H1 (cell line): ENCODE data around the gene GGT6. TPM values are rescaled to one million over a fixed set of nuclear protein-coding genes. Genes with fewer than 3 reads are reported as not detected.

Experiments used
- CTCF ChIA-PET: fragments of 300-600 bp; sonication (Branson Sonifier 250); formaldehyde crosslinking; loops from one replicate; lab custom pipeline; 2021; ENCODE audit not compliant: partially characterized antibody; lab: Charles Lee
- POLR2A ChIA-PET: fragments of 300-600 bp; sonication (Branson Sonifier 250); formaldehyde crosslinking; loops from one replicate; lab custom pipeline; 2021; ENCODE audit warnings: inconsistent platforms; ENCODE audit not compliant: partially characterized antibody; lab: Charles Lee
- DNase-seq, 2 experiments: peaks; one replicate each; pipeline versions ENCODE4 v3.0.0 to v3.0.0-alpha.2; 2010 to 2022; ENCODE audit warnings: low spot score in 2 of 2, low read depth in 1 of 2, mixed read lengths in 1 of 2
- FAIRE-seq: peaks from 2 replicates; lab custom pipeline; 2011; peaks lifted over from hg19 to GRCh38; lab: Jason Lieb, UNC
- H2AFZ ChIP-seq: 2 replicates; pipeline ENCODE4 v1.8.1; 2012; ENCODE audit warnings: low read length, inconsistent platforms
- H2AK5ac ChIP-seq: 2 replicates; pipeline ENCODE4 v1.6.1; 2013; ENCODE audit warnings: low read depth, low read length
- H2BK120ac ChIP-seq: replicated peaks from 2 replicates; pipeline ENCODE3; 2013; ENCODE audit warnings: low read depth, low read length, inconsistent platforms
- H2BK12ac ChIP-seq: 2 replicates; pipeline ENCODE4 v1.6.1; 2013; ENCODE audit warnings: low read depth, low read length
- H2BK15ac ChIP-seq: 2 replicates; pipeline ENCODE4 v1.6.1; 2013; ENCODE audit warnings: low read length
- H2BK20ac ChIP-seq: 2 replicates; pipeline ENCODE4 v1.6.1; 2013; ENCODE audit warnings: low read length
- H2BK5ac ChIP-seq: 2 replicates; pipeline ENCODE4 v1.6.1; 2013; ENCODE audit warnings: low read depth, low read length
- H3K14ac ChIP-seq: 2 replicates; pipeline ENCODE4 v1.6.1; 2013; ENCODE audit warnings: inconsistent platforms; ENCODE audit not compliant: insufficient read length
- H3K18ac ChIP-seq: 2 replicates; pipeline ENCODE4 v1.6.1; 2013; ENCODE audit warnings: low read length; ENCODE audit errors: extremely low read depth
- H3K23ac ChIP-seq: 2 replicates; pipeline ENCODE4 v1.6.1; 2013; ENCODE audit warnings: inconsistent platforms; ENCODE audit not compliant: insufficient read length
- H3K23me2 ChIP-seq: 2 replicates; pipeline ENCODE4 v1.6.1; 2013; ENCODE audit warnings: low read depth, low read length
- H3K27ac ChIP-seq: 2 replicates; pipeline ENCODE4 v1.6.1; 2011; ENCODE audit warnings: low read depth, low read length, inconsistent platforms
- H3K27me3 ChIP-seq, 4 experiments: replicated peaks in 1 of 4; 1 replicate in 1 of 4; 2 replicates in 3 of 4; pipeline versions ENCODE4 v1.6.1 to v1.8.1; 2011 to 2013; ENCODE audit warnings: low read length in 3 of 4, mild to moderate bottlenecking in 3 of 4, inconsistent platforms in 2 of 4, mixed read lengths in 2 of 4, moderate library complexity in 1 of 4; ENCODE audit not compliant: control insufficient read depth in 3 of 4, insufficient read depth in 3 of 4; ENCODE audit errors: extremely low read depth in 1 of 4
- H3K36me3 ChIP-seq, 4 experiments: 2 replicates each; pipeline versions ENCODE4 v1.6.1 to v1.8.1; 2011 to 2013; ENCODE audit warnings: mild to moderate bottlenecking in 4 of 4, low read length in 3 of 4, moderate library complexity in 2 of 4, control low read depth in 1 of 4, inconsistent platforms in 1 of 4; ENCODE audit not compliant: insufficient read depth in 4 of 4, control insufficient read depth in 2 of 4
- H3K4ac ChIP-seq: replicated peaks from 2 replicates; pipeline ENCODE3; 2013; ENCODE audit warnings: low read length, low read depth, mixed read lengths, inconsistent platforms; ENCODE audit not compliant: insufficient read length
- H3K4me1 ChIP-seq, 4 experiments: replicated peaks in 1 of 4; 1 replicate in 1 of 4; 2 replicates in 3 of 4; pipeline versions ENCODE4 v1.6.1 to v1.8.1; 2011 to 2013; ENCODE audit warnings: low read length in 3 of 4, inconsistent platforms in 2 of 4, mixed read lengths in 1 of 4; ENCODE audit not compliant: insufficient read depth in 4 of 4, control insufficient read depth in 3 of 4
- H3K4me2 ChIP-seq, 2 experiments: 2 replicates each; pipeline versions ENCODE4 v1.6.1 to v1.8.1; 2011 to 2013; ENCODE audit warnings: low read depth in 2 of 2, low read length in 2 of 2, control low read depth in 1 of 2, inconsistent platforms in 1 of 2, mild to moderate bottlenecking in 1 of 2; ENCODE audit not compliant: insufficient read depth in 1 of 2
- H3K4me3 ChIP-seq, 4 experiments: fragments of 200-600, 300-600 bp in 1 of 4; sonication (generic), shearing (Covaris generic), sonication (Bioruptor Twin) in 1 of 4; 2 replicates each; pipeline versions ENCODE4 v1.5.1 to v1.8.1; 2011 to 2016; ENCODE audit warnings: low read length in 4 of 4, low read depth in 3 of 4, control low read depth in 2 of 4, inconsistent platforms in 2 of 4, mild to moderate bottlenecking in 2 of 4, mixed read lengths in 1 of 4, moderate library complexity in 1 of 4; ENCODE audit not compliant: insufficient read depth in 2 of 4; ENCODE audit errors: extremely low read depth in 1 of 4
- H3K56ac ChIP-seq: replicated peaks from 2 replicates; pipeline ENCODE3; 2013; ENCODE audit warnings: low read depth, mild to moderate bottlenecking, mixed read lengths, low read length, inconsistent platforms; ENCODE audit not compliant: insufficient read length
- H3K79me1 ChIP-seq: 2 replicates; pipeline ENCODE4 v1.6.1; 2013; ENCODE audit warnings: low read depth, low read length, control low read depth
- H3K79me2 ChIP-seq, 2 experiments: 2 replicates each; pipeline versions ENCODE4 v1.6.1 to v1.8.1; 2012 to 2013; ENCODE audit warnings: low read length in 2 of 2, mild to moderate bottlenecking in 2 of 2, inconsistent platforms in 1 of 2; ENCODE audit not compliant: insufficient read depth in 2 of 2, control insufficient read depth in 1 of 2
- H3K9ac ChIP-seq, 4 experiments: replicated peaks in 1 of 4; 1 replicate in 1 of 4; 2 replicates in 3 of 4; pipeline versions ENCODE4 v1.6.1 to v1.8.1; 2011 to 2013; ENCODE audit warnings: low read depth in 3 of 4, low read length in 3 of 4, control low read depth in 2 of 4, mild to moderate bottlenecking in 2 of 4, moderate library complexity in 2 of 4, inconsistent platforms in 1 of 4; ENCODE audit errors: extremely low read depth in 1 of 4
- H3K9me3 ChIP-seq, 2 experiments: 2 replicates each; pipeline versions ENCODE4 v1.6.1 to v1.8.1; 2012 to 2013; ENCODE audit warnings: mild to moderate bottlenecking in 2 of 2, moderate library complexity in 2 of 2, control low read depth in 1 of 2, inconsistent platforms in 1 of 2, low read depth in 1 of 2, low read length in 1 of 2, mixed read lengths in 1 of 2; ENCODE audit not compliant: insufficient read depth in 2 of 2
- H4K20me1 ChIP-seq, 2 experiments: replicated peaks in 1 of 2; 2 replicates each; pipeline versions ENCODE3 to v1.8.1; 2011 to 2013; ENCODE audit warnings: inconsistent platforms in 2 of 2, low read length in 2 of 2, mild to moderate bottlenecking in 1 of 2; ENCODE audit not compliant: insufficient read depth in 2 of 2, control insufficient read depth in 1 of 2
- H4K5ac ChIP-seq: 2 replicates; pipeline ENCODE4 v1.6.1; 2013; ENCODE audit warnings: low read length, low read depth, mixed read lengths, inconsistent platforms; ENCODE audit not compliant: insufficient read length
- H4K8ac ChIP-seq: 2 replicates; pipeline ENCODE4 v1.8.0; 2013; ENCODE audit warnings: mild to moderate bottlenecking, moderate library complexity, low read length, inconsistent platforms; ENCODE audit not compliant: insufficient read depth; ENCODE audit errors: extremely low read depth
- H4K91ac ChIP-seq: replicated peaks from 2 replicates; pipeline ENCODE3; 2013; ENCODE audit warnings: low read length, mixed read lengths, inconsistent platforms; ENCODE audit not compliant: insufficient read length
- CBX8 ChIP-seq: fragments of 300-800, 300-1000 bp; sonication (generic); IDR thresholded peaks from 2 replicates; pipeline ENCODE4 v1.7.1; 2016; ENCODE audit warnings: low read depth, low read length, borderline replicate concordance
- CHD2 ChIP-seq: IDR thresholded peaks from 2 replicates; pipeline ENCODE4 v1.6.1; 2012; ENCODE audit warnings: low read length, improper control_type of control experiment
- JUN ChIP-seq: IDR thresholded peaks from 2 replicates; pipeline ENCODE4 v1.6.1; 2011; ENCODE audit warnings: low read depth, mild to moderate bottlenecking, improper control_type of control experiment, low read length
- JUND ChIP-seq: IDR thresholded peaks from 2 replicates; pipeline ENCODE4 v1.6.1; 2011; ENCODE audit warnings: mild to moderate bottlenecking, improper control_type of control experiment, low read length
- KDM5A ChIP-seq: fragments of 200-600 bp; IDR thresholded peaks from 2 replicates; pipeline ENCODE4 v1.7.1; 2012; ENCODE audit warnings: mild to moderate bottlenecking, low read length, inconsistent platforms, mixed read lengths
- POLR2AphosphoS5 ChIP-seq: IDR thresholded peaks from 2 replicates; pipeline ENCODE4 v1.6.1; 2011; ENCODE audit warnings: low read depth, low read length
- TBP ChIP-seq: IDR thresholded peaks from 2 replicates; pipeline ENCODE4 v1.6.1; 2011; ENCODE audit warnings: low read depth, low read length, improper control_type of control experiment
- whole genome bisulfite sequencing, 2 experiments: shearing (Covaris generic) in 1 of 2; methylation state at CpG; one replicate each; pipeline versions ENCODE4 v1.1.6 to v1.1.7; 2013 to 2015; ENCODE audit warnings: low lambda C conversion rate in 2 of 2, mixed read lengths in 2 of 2, inconsistent platforms in 1 of 2, low coverage in 1 of 2, missing lambda C conversion rate in 1 of 2; ENCODE audit not compliant: insufficient replicate concordance in 2 of 2, insufficient coverage in 1 of 2, insufficient read length in 1 of 2; ENCODE audit errors: extremely low coverage in 1 of 2, missing lambda C conversion rate in 1 of 2; 5-methylcytosine and 5-hydroxymethylcytosine counted together
- polyA plus RNA-seq, 7 experiments: library from polyadenylated mRNA; depleted of rRNA in 3 of 7; stranded (reverse) in 5 of 7; unstranded in 2 of 7; fragments of >200 nt in 5 of 7; fragments of 200-250 nt in 2 of 7; gene quantifications; 1 replicate in 5 of 7; 2 replicates in 1 of 7; 4 replicates in 1 of 7; pipeline versions ENCODE4 v1.2.1 to v1.2.3, GENCODE V29; 2011 to 2013; ENCODE audit warnings: missing spikeins in 2 of 7, mixed read lengths in 2 of 7
- total RNA-seq: library from RNA; stranded (reverse); fragmentation: NEBNext Ultra II Directional; extraction: Animal tissue kit (Norgen Biotek cat#: 25700); gene quantifications from 2 replicates; pipeline ENCODE4 v1.2.1, GENCODE V29; 2021

The GGT6 gene
- total and polyA plus RNA-seq, 2 of the 8 experiments (the other 6 are each of a cell fraction or from before 2014, with no cell fraction given) = 0.18 TPM; not detected in 1

DNA sequence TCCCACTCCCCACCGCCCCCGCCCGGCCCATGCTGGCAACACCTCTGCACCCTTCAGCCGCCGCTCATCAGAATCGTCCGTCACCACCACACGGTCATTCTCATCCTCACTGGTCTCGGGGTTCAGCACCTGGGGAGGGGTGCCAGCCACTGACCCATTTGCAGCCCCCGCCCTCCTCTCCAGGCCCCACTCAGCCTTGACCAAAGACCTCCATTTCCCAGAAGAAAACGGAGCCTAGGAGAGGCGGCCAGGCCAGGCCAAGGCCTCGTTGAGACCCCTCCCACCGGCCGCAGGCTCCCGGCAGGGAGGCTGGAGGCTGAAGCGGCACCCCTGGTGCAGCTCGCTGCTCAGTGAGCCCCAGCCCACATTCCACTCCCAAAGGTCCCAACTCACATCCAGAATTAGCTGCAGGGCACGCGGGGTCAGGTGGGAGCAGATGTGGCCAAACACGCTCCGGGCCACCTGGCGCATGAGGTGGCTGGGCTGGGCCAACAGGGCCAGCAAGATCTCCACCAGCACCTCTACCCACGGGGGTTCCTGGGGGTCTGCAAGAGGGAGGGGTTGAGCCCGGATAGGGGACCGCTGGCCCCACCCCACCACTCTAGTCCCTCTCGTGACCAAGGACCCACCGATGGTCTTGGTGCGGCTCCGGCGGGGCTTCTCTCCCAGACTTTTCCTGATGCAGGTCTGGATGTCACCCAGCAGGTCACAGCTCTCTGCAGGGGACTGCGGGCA is 15.0 kb downstream of the GGT6 start:
- H3K23me2 ChIP-seq = no peaks in the 10 kb centered on the region
- H3K4me3 ChIP-seq = no peak overlapping the region
- H3K36me3 ChIP-seq = peaks cover 53 to 91% (median 67%) of the 10 kb centered on the region in 4 experiments
- no peak for FAIRE-seq
- peak overlapping the region; percentile 20; the same call in 1 of the 2 replicates for H4K8ac ChIP-seq
- POLR2A ChIA-PET = interaction anchor here (0.8 to 37.1 kb wide), 3 partner anchors 1 to 379 kb away, joined by 3 to 546 read pairs (median 546); partner anchors contain the start of genes GGT6 and MYBBP1A
- no peak overlapping the region for H3K23ac ChIP-seq
- no peak overlapping the region for H2BK20ac ChIP-seq
- H4K20me1 ChIP-seq = peaks cover 9 to 36% of the 10 kb centered on the region in 2 experiments
- H4K5ac ChIP-seq = no peak overlapping the region
- no peaks in the 10 kb centered on the region; a peak in 1 of 7 replicates for H3K4me1 ChIP-seq
- no peak overlapping the region for H2BK5ac ChIP-seq
- no peaks in the 10 kb centered on the region for H3K27me3 ChIP-seq
- no peaks in the 10 kb centered on the region for H3K9me3 ChIP-seq
- WGBS, 2 experiments = 87% methylated on average over 28 of the region's 32 CpGs; no CpG with 5 or more reads in 1 of the 2 experiments
- H3K9ac ChIP-seq = no peak overlapping the region
- no peak overlapping the region for H3K27ac ChIP-seq
- H3K18ac ChIP-seq = no peak overlapping the region
- no peak overlapping the region for H2AFZ ChIP-seq
- no peak overlapping the region for H2BK12ac ChIP-seq
- H2BK120ac ChIP-seq = no peak overlapping the region
- H3K4ac ChIP-seq = no peak overlapping the region
- no peak overlapping the region for H2AK5ac ChIP-seq
- DNase-seq = no peak
- no peak overlapping the region for H3K4me2 ChIP-seq
- no peak overlapping the region for H3K56ac ChIP-seq
- no peak for TF ChIP-seq POLR2AphosphoS5
- no peak for TF ChIP-seq CHD2
- TF ChIP-seq TBP = no peak
- no peak for TF ChIP-seq CBX8
- no peak for TF ChIP-seq KDM5A
- no peak for TF ChIP-seq JUND
- no peak for TF ChIP-seq JUN
- no peak overlapping the region for H4K91ac ChIP-seq
- no peaks in the 10 kb centered on the region; the same call in 1 of the 2 replicates for H3K79me1 ChIP-seq
- H2BK15ac ChIP-seq = no peak overlapping the region
- no peaks in the 10 kb centered on the region for H3K79me2 ChIP-seq
- CTCF ChIA-PET = interaction anchor here (1.0 to 2.7 kb wide), 3 partner anchors 22 to 126 kb away, joined by 3 to 10 read pairs (median 5); no protein-coding TSS in a partner anchor
- no peak overlapping the region for H3K14ac ChIP-seq
